KMS-11 (cell line): ENCODE results near the gene FOXC2.

Source experiments
- H2AFZ ChIP-seq: fragments of 200-600 bp; sonication (generic); 2 replicates; pipeline ENCODE4 v1.6.1; 2016; ENCODE audit warnings: antibody characterized with exemption, mixed run types, low read depth
- H3K27ac ChIP-seq: fragments of 200-600 bp; sonication (generic); 2 replicates; pipeline ENCODE4 v1.6.1; 2016; ENCODE audit warnings: mild to moderate bottlenecking, mixed run types
- H3K27me3 ChIP-seq: fragments of 200-600 bp; sonication (generic); 2 replicates; pipeline ENCODE4 v1.6.1; 2017; ENCODE audit warnings: mild to moderate bottlenecking, low read depth, mixed run types, moderate library complexity; ENCODE audit not compliant: insufficient read depth
- H3K36me3 ChIP-seq: fragments of 200-600 bp; sonication (generic); 2 replicates; pipeline ENCODE4 v1.6.1; 2017; ENCODE audit warnings: mild to moderate bottlenecking, mixed run types; ENCODE audit not compliant: insufficient read depth
- H3K4me1 ChIP-seq: fragments of 200-600 bp; sonication (generic); 2 replicates; pipeline ENCODE4 v1.6.1; 2016; ENCODE audit warnings: mild to moderate bottlenecking, low read depth, mixed run types; ENCODE audit not compliant: poor library complexity, severe bottlenecking
- H3K4me2 ChIP-seq: fragments of 200-600 bp; sonication (generic); 2 replicates; pipeline ENCODE4 v1.7.0; 2016; ENCODE audit warnings: mild to moderate bottlenecking, mixed run types
- H3K4me3 ChIP-seq: fragments of 200-600 bp; sonication (generic); IDR thresholded peaks from 2 replicates; pipeline ENCODE4 v1.6.1; 2017; ENCODE audit warnings: low read depth, low read length, mixed read lengths; ENCODE audit not compliant: insufficient read depth
- H3K79me2 ChIP-seq: fragments of 200-600 bp; sonication (generic); 2 replicates; pipeline ENCODE4 v1.6.1; 2016; ENCODE audit warnings: low read depth, mixed run types; ENCODE audit not compliant: insufficient read depth
- H3K9ac ChIP-seq: fragments of 200-600 bp; sonication (generic); 2 replicates; pipeline ENCODE4 v1.6.1; 2016; ENCODE audit warnings: mild to moderate bottlenecking, mixed run types
- H4K20me1 ChIP-seq: fragments of 200-600 bp; sonication (generic); 2 replicates; pipeline ENCODE4 v1.6.1; 2016; ENCODE audit warnings: mild to moderate bottlenecking, mixed run types; ENCODE audit not compliant: insufficient read depth
- CTCF ChIP-seq: fragments of 200-600 bp; sonication (generic); conservative IDR thresholded peaks from 2 replicates; pipeline ENCODE4 v1.6.1; 2017; ENCODE audit warnings: low read depth, mild to moderate bottlenecking, antibody characterized with exemption, low read length, moderate library complexity, mixed read lengths

The FOXC2 gene

GRCh38 chr16:86574646-86575045 lies 8.0 kb downstream of the FOXC2 start:
- no peak overlapping the region for H2AFZ ChIP-seq
- H3K27ac ChIP-seq = no peak overlapping the region
- no peak overlapping the region for H3K4me2 ChIP-seq
- no peaks in the 10 kb centered on the region for H3K4me1 ChIP-seq
- no peak for TF ChIP-seq CTCF
- no peaks in the 10 kb centered on the region for H3K79me2 ChIP-seq
- no peak overlapping the region for H3K9ac ChIP-seq
- H3K4me3 ChIP-seq = no peak overlapping the region
- H3K36me3 ChIP-seq = no peaks in the 10 kb centered on the region
- no peaks in the 10 kb centered on the region for H4K20me1 ChIP-seq
- H3K27me3 ChIP-seq = peaks cover 10% of the 10 kb centered on the region; the same call in 1 of the 2 replicates

- Histone ChIP-seq H3K4me1 (no peaks in the 10 kb centered on the region), H3K36me3 (no peaks in the 10 kb centered on the region), H4K20me1 (no peaks in the 10 kb centered on the region), H3K79me2 (no peaks in the 10 kb centered on the region), H3K9ac (no peak overlapping the region), H2AFZ (no peak overlapping the region), H3K4me2 (no peak overlapping the region), H3K4me3 (no peak overlapping the region), H3K27ac (no peak overlapping the region), H3K27me3 (peaks cover 10% of the 10 kb centered on the region; the same call in 1 of the 2 replicates)
- no peak for TF ChIP-seq CTCF
Observed at GRCh38 chr16:86575095-86575685, 8.6 kb downstream of the FOXC2 start.

- no peak for TF ChIP-seq CTCF
- Histone ChIP-seq H3K27me3 (peaks cover 4% of the 10 kb centered on the region; the same call in 1 of the 2 replicates), H2AFZ (no peak overlapping the region), H4K20me1 (no peaks in the 10 kb centered on the region), H3K9ac (no peak overlapping the region), H3K4me3 (no peak overlapping the region), H3K27ac (no peak overlapping the region), H3K4me1 (no peaks in the 10 kb centered on the region), H3K4me2 (no peak overlapping the region), H3K79me2 (no peaks in the 10 kb centered on the region), H3K36me3 (no peaks in the 10 kb centered on the region)
Observed at GRCh38 chr16:86575754-86576557, 9.3 kb downstream of the FOXC2 start.

GRCh38 chr16:86576591-86577313 lies 10.1 kb downstream of the FOXC2 start:
- Histone ChIP-seq H3K4me1 (no peaks in the 10 kb centered on the region), H4K20me1 (no peaks in the 10 kb centered on the region), H3K79me2 (no peaks in the 10 kb centered on the region), H3K27ac (no peak overlapping the region), H3K9ac (no peak overlapping the region), H2AFZ (no peak overlapping the region), H3K36me3 (no peaks in the 10 kb centered on the region), H3K27me3 (no peaks in the 10 kb centered on the region; the same call in 1 of the 2 replicates), H3K4me3 (no peak overlapping the region), H3K4me2 (no peak overlapping the region)
- no peak for TF ChIP-seq CTCF
